GOT3 (cell line): ENCODE data around the gene DCLRE1B.
"Not testable (repeated sequence)": the region's sequence is repeated elsewhere in the genome, so short reads cannot be mapped to it uniquely, and the experiment has no call there.

Experiments
- DNase-seq: peaks from one replicate; lab custom pipeline; 2025; ENCODE audit warnings: mixed read lengths; lab: John Stamatoyannopoulos, UW

The DCLRE1B gene

DNA sequence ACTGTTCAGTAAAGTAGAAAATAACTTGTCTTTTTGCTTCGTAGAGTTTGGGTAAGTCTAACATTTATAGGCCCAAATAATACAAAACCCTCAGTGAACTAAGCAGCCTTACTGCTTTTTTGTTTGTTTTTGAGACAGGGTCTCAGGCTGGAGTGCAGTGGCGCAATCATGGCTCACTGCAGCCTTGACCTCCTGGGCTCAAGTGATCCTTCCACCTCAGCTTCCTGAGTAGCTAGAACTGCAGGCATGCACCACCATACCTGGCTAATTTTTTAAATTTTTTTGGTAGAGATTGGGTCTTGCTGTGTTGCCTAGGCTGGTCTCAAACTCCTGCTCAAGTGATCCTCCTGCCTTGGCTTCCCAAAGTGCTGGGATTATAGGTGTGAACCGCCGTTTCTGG is 43.0 kb downstream of the DCLRE1B start:
- DNase-seq, result not testable (repeated sequence)

- no peak for DNase-seq
Measured at GRCh38 chr1:113949007-113949406, 43.9 kb downstream of the DCLRE1B start.

- no peak for DNase-seq
Measured at GRCh38 chr1:113950908-113951307, 45.8 kb downstream of the DCLRE1B start.

GRCh38 chr1:113951719-113952118 is 46.6 kb downstream of the DCLRE1B start:
- DNase-seq, result no peak

GRCh38 chr1:113957984-113958383 is 52.9 kb downstream of the DCLRE1B start:
- no peak for DNase-seq

DNA sequence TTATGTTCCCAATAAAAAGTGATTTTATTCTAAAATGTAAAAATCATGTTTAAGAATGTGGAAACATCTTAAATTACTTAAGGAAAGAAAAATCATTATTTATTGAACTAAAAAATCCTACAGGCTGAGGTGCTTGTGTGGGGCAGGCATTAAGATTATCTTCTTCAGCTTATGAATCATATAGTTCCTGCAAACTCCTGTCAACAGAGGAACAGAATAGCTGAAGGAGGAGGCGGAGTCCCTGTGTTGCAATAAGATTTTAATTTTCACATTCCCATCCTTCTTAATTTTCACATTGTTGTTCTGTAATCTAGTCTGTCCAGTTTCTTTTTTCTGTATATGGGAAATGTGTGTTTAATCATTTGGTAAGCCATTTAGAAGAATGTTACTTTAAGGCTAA is 53.6 kb downstream of the DCLRE1B start:
- no peak for DNase-seq

DNA sequence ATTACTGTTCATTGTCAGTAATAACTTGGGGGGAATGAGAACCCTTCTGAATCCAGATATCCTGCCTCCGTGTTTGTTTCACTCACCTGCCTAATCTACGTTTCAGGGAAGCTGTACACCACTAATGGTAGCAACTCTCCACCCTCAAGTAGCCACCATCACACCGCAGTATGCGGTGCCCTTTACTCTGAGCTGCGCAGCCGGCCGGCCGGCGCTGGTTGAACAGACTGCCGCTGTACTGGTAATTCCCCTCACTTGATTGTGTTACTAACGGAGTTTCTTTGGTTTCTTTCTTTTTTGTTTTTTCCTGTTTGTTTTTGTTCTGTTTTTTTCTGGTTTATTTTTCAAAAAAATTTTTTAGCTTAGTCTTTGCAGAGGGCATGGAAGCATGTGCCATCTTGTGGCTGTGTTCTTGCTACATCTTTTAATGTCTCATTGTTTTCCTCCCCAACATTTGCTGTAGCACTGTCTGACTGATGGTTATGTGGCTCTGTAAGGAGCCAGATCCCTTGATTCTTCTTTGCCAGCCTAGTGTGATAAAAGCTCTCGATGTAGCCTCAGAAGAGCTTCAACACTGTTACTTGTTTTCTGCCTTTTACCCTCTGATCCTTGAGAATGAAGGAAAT is 58.3 kb downstream of the DCLRE1B start:
- DNase-seq, result no peak
